ENCODE measurements around the gene GP1BA.

Gene GP1BA

DNA sequence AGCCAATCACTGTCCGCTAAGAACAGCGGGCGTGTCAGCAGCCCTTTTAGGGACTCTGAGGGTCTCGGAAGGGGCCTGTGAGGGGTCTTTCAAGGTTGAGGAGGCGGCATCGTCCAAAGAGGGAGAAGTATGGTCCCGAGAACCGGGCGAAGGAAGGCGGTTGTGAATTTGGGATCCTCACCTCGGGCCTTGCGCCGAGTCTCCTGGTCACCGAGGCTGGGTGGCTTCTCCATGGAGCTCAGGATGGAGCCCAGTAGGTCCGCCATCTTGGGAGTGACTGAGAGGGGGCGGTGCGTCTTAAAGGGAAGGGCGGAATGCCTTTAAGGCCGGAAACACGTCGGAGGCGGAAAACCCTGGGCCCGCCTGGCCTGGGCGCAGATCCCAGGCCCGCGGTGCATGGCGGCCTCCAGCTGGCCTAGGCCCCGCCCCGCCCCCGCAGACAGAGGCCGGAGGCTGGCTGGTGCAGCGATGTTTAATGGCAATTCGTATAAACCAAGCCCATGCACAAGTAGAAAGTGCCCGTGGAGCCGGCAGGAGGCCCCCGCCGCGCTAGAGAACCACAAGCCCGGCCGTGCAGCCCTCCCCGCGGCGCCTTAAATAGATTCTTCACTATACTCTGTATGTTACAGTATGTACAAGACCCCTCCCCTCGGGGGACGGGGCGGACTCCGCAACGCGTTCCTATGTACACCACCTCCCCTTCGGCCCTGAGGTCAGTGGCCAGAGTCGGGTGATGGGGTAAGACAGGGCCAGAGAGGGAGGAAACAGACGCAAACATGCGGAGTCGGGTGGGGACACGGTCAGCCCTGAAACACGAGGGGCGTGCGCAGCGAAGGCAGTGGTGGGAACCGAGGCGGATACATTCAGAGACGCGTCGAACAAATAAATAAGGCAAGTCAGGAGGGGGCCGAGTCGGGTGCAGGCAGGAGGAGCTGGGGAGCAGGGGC is 35.7 kb downstream of the GP1BA start, which contains the start of gene SPAG7:
TSS of gene SPAG7 (minus strand) at position 279 of the 947 bp plus-strand sequence. CDS start at position 266, 13 bp downstream.
- TF ChIP-seq LEF1 (IDR thresholded peaks at IDR 0.05; ENCODE audit: borderline replicate concordance) (no peak), HDGF (IDR thresholded peaks at IDR 0.05; ENCODE audit: borderline replicate concordance) (no peak), ELF4 (IDR thresholded peaks at IDR 0.05) (peak; percentile 41; the same call in 1 of the 2 replicates), BHLHE40 (IDR thresholded peaks at IDR 0.05; ENCODE audit: borderline replicate concordance) (no peak), FOXM1 (IDR thresholded peaks at IDR 0.05; ENCODE audit: borderline replicate concordance) (no peak), FOXA1 (IDR thresholded peaks at IDR 0.05) (no peak), L3MBTL2 (conservative IDR thresholded peaks at IDR 0.05) (peak; percentile 89), SUZ12 (IDR thresholded peaks at IDR 0.05) (no peak), FOXK2 (IDR thresholded peaks at IDR 0.05) (no peak), CTBP1 (IDR thresholded peaks at IDR 0.05; ENCODE audit: borderline replicate concordance) (no peak), ZNF384 (IDR thresholded peaks at IDR 0.05) (no peak), TARDBP (IDR thresholded peaks at IDR 0.05) (no peak), ARNT (IDR thresholded peaks at IDR 0.05) (no peak), SP1 (IDR thresholded peaks at IDR 0.05) (no peak), NFRKB (IDR thresholded peaks at IDR 0.05) (no peak; the same call in 1 of the 2 replicates)
- TF ChIP-seq, protein P1, sequence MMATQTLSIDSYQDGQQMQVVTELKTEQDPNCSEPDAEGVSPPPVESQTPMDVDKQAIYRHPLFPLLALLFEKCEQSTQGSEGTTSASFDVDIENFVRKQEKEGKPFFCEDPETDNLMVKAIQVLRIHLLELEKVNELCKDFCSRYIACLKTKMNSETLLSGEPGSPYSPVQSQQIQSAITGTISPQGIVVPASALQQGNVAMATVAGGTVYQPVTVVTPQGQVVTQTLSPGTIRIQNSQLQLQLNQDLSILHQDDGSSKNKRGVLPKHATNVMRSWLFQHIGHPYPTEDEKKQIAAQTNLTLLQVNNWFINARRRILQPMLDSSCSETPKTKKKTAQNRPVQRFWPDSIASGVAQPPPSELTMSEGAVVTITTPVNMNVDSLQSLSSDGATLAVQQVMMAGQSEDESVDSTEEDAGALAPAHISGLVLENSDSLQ (IDR thresholded peaks at IDR 0.05): no peak
- ChIA-PET CTCF (interaction anchor here (0.7 to 2.5 kb wide), 5 partner anchors 11 to 59 kb away, joined by 3 to 8 read pairs (median 5); partner anchors contain the start of gene CAMTA2), POLR2A (interaction anchor here (0.7 to 4.3 kb wide), 21 partner anchors 8 to 177 kb away, joined by 3 to 110 read pairs (median 5); partner anchors contain the start of genes CAMTA2, ENO3, INCA1 and KIF1C)
- DNase-seq (ENCODE audit: extremely low spot score): peak; percentile 93

DNA sequence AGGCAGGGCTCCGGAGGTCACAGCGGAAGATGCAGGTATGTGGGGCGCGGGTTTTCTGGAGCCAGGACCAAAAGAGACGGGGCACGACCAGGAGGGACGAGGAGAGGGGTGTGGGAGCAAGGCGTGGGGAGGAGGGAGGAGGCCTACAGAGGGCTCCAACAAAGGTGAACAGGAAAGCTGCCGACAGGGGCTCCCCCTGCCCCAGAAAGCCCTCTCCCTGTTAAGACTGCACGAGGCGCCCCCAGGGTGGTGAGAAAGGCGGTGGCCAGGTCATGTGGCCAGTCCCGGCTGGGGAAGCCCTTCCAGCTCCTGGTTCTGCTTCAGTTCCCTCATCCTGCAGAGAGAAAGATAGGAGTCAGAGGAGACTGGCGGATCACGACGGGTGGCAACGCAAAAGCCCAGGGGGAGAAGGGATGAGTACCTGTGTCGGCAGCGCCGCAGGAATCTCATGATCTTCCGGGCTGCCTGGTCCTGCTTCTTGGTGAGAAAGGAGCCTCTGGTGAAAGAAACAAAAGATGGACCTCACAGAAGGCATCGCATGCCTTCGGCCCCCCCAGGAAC is 36.5 kb downstream of the GP1BA start:
- ChIA-PET POLR2A (interaction anchor here (0.8 to 4.3 kb wide), 4 partner anchors 21 to 60 kb away, joined by 4 to 84 read pairs (median 46); partner anchors contain the start of genes PFN1, RNF167 and SLC25A11), CTCF (interaction anchor here (0.7 to 1.8 kb wide), 2 partner anchors 19 to 59 kb away, joined by 5 to 8 read pairs; partner anchors contain the start of gene CAMTA2)
- no peak for DNase-seq (ENCODE audit: extremely low spot score)
- TF ChIP-seq ARNT (IDR thresholded peaks at IDR 0.05) (no peak), L3MBTL2 (conservative IDR thresholded peaks at IDR 0.05) (peak; percentile 8; the same call in 1 of the 2 replicates)

DNA sequence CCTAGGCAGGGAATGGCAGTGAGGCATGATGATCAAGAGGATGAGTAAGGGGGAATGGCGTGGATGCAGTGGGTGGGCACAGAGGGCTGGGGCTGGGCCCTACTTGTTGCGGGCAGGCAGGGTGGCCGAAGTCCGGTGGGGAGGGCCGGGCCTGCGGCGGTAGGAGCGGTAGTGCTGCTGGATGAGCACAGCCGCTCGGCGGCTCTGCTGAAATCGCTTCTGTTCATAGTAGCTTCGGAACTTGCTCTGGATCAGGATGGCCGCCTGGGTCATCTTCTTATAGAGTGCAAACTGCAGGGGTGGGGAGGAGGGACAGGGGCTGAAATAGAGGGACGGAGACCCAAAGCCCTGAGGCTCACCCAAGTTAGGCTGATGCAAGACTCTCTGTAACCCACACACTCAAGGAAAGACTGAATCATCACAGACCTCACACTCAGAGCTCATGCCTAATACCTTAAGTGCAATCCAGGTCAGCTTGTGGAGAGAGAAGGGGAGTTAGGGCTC is 37.0 kb downstream of the GP1BA start:
- CTCF ChIA-PET: no interaction called here
- TF ChIP-seq BHLHE40 (IDR thresholded peaks at IDR 0.05; ENCODE audit: borderline replicate concordance): no peak
- no peak for TF ChIP-seq FOXA1 (IDR thresholded peaks at IDR 0.05)
- no peak for TF ChIP-seq ZNF384 (IDR thresholded peaks at IDR 0.05)
- TF ChIP-seq LEF1 (IDR thresholded peaks at IDR 0.05; ENCODE audit: borderline replicate concordance): no peak
- TF ChIP-seq ELF4 (IDR thresholded peaks at IDR 0.05): no peak
- TF ChIP-seq SUZ12 (IDR thresholded peaks at IDR 0.05): no peak
- TF ChIP-seq TARDBP (IDR thresholded peaks at IDR 0.05): no peak
- no peak for TF ChIP-seq HDGF (IDR thresholded peaks at IDR 0.05; ENCODE audit: borderline replicate concordance)
- no peak for TF ChIP-seq ARNT (IDR thresholded peaks at IDR 0.05)
- no peak for TF ChIP-seq NFRKB (IDR thresholded peaks at IDR 0.05)
- TF ChIP-seq SP1 (IDR thresholded peaks at IDR 0.05): no peak
- no peak for TF ChIP-seq FOXM1 (IDR thresholded peaks at IDR 0.05; ENCODE audit: borderline replicate concordance)
- TF ChIP-seq, protein P1 (IDR thresholded peaks at IDR 0.05): no peak
- no peak for TF ChIP-seq CTBP1 (IDR thresholded peaks at IDR 0.05; ENCODE audit: borderline replicate concordance)
- TF ChIP-seq FOXK2 (IDR thresholded peaks at IDR 0.05): no peak
- no peak for TF ChIP-seq L3MBTL2 (conservative IDR thresholded peaks at IDR 0.05)
- POLR2A ChIA-PET: interaction anchor here (0.8 to 4.3 kb wide), 3 partner anchors 22 to 60 kb away, joined by 4 to 65 read pairs (median 27); partner anchors contain the start of genes PFN1, RNF167 and SLC25A11
- DNase-seq (ENCODE audit: extremely low spot score): no peak

DNA sequence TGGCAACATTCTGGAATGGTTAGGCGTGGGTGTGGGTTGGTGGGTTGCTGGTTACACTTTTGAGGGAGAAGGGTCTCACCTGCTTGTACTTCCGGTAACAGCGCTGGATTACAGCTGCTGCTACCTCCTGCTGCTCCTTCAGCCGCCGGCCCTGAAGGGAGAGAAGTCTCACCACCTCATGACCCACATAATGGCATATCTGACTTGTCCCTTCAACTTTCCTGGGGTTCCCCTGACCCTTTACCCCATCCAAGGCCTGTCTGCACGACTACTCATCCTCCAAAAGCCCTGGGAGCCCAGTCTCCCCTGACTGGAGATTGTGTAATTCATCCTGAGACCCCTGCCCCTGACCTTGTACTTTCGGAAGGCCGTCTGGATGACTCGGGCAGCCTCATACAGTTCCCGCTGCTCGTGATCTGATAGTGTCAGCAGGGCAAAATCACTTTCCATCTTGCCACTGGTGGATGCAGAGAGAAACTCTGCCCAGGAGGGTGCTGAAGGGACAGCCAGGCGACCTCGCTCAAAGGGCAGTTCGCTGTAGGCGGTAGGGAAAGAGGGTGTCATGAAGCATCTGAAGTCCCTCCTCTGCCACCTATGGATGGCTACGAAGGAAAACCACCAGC is 37.6 kb downstream of the GP1BA start:
- POLR2A ChIA-PET: interaction anchor here (0.7 to 1.6 kb wide), 4 partner anchors 9 to 30 kb away, joined by 3 to 15 read pairs (median 4); partner anchors contain the start of genes RNF167 and SLC25A11
- no peak for TF ChIP-seq CTBP1 (IDR thresholded peaks at IDR 0.05; ENCODE audit: borderline replicate concordance)
- no peak for TF ChIP-seq LEF1 (IDR thresholded peaks at IDR 0.05; ENCODE audit: borderline replicate concordance)
- TF ChIP-seq ARNT (IDR thresholded peaks at IDR 0.05): no peak
- TF ChIP-seq FOXA1 (IDR thresholded peaks at IDR 0.05): no peak
- TF ChIP-seq ZNF384 (IDR thresholded peaks at IDR 0.05): no peak
- TF ChIP-seq, protein P1 (IDR thresholded peaks at IDR 0.05): no peak
- TF ChIP-seq L3MBTL2 (conservative IDR thresholded peaks at IDR 0.05): no peak
- no peak for TF ChIP-seq HDGF (IDR thresholded peaks at IDR 0.05; ENCODE audit: borderline replicate concordance)
- no peak for TF ChIP-seq SUZ12 (IDR thresholded peaks at IDR 0.05)
- TF ChIP-seq FOXK2 (IDR thresholded peaks at IDR 0.05): no peak
- TF ChIP-seq NFRKB (IDR thresholded peaks at IDR 0.05): no peak
- CTCF ChIA-PET: interaction anchor here (1.2 kb wide), 1 partner anchor 11 kb away, joined by 4 read pairs; no protein-coding TSS in a partner anchor
- DNase-seq (ENCODE audit: extremely low spot score): no peak
